Astrocyte of the cerebellum (primary cell): ENCODE measurements around the gene YAP1.

Source experiments
- DNase-seq: peaks from one replicate; pipeline ENCODE4 v3.0.0-alpha.2; 2011; ENCODE audit warnings: low read depth
- H3K4me3 ChIP-seq: 2 replicates; pipeline ENCODE4 v1.5.1; 2011; ENCODE audit warnings: mild to moderate bottlenecking, low read depth, low read length, moderate library complexity
- in situ Hi-C: cut with HindIII; loops from 2 replicates; pipeline ENCODE4 v1.10.0; 2017; ENCODE audit warnings: low sequenced_read_pairs
- TF ChIP-seq, protein P1 (sequence below): IDR thresholded peaks from 2 replicates; pipeline ENCODE4 v1.5.1; 2012; ENCODE audit warnings: low read length, low read depth, moderate library complexity, mild to moderate bottlenecking; ENCODE audit errors: missing control alignments

The YAP1 gene

DNA sequence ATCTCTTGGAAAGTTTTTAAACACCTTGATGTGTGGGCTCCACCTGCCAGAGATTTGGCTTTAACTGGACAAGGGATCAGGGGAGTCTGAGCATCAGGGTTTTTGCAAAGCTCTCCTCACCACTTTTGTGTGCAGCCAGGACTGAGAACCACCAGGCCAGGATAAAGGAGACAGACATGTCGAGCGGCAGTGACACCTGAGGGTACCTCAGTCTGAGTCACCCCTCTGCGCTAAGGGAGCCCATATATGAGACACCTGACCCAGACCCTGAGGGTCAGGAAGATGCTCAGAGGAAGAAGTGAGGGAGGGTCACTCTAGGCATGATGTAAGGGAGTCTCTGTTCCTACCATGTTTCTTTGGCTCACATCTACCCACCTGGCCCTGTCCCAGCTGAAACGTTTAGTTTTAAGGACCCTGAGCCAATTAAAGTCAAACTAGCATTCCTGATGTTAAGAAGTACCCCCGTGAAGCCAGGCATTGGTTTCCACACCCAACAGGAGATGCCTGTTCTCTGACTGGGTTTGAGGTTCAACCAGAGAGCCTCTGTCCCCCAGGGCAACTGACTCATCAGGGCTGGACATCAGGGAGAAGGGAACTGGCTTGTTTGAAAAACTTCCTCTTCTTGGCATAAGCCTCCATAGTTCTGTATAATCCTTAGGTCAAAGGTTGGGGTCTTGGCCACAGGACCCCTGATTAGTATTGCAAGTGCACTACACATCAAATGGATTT is 134.6 kb downstream of the YAP1 start:
- TF ChIP-seq, protein P1, sequence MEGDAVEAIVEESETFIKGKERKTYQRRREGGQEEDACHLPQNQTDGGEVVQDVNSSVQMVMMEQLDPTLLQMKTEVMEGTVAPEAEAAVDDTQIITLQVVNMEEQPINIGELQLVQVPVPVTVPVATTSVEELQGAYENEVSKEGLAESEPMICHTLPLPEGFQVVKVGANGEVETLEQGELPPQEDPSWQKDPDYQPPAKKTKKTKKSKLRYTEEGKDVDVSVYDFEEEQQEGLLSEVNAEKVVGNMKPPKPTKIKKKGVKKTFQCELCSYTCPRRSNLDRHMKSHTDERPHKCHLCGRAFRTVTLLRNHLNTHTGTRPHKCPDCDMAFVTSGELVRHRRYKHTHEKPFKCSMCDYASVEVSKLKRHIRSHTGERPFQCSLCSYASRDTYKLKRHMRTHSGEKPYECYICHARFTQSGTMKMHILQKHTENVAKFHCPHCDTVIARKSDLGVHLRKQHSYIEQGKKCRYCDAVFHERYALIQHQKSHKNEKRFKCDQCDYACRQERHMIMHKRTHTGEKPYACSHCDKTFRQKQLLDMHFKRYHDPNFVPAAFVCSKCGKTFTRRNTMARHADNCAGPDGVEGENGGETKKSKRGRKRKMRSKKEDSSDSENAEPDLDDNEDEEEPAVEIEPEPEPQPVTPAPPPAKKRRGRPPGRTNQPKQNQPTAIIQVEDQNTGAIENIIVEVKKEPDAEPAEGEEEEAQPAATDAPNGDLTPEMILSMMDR = no peak
- peak; percentile 70 for DNase-seq
- in situ Hi-C loops = no loop called here
- H3K4me3 ChIP-seq = no peak overlapping the region

- no peak overlapping the region for H3K4me3 ChIP-seq
- in situ Hi-C loops = no loop called here
- DNase-seq = no peak
- TF ChIP-seq, protein P1 = no peak
Observed at GRCh38 chr11:102251423-102251822, 141.2 kb downstream of the YAP1 start.

- in situ Hi-C loops = no loop called here
- DNase-seq = no peak
- TF ChIP-seq, protein P1 = no peak
- H3K4me3 ChIP-seq = no peak overlapping the region
Observed at GRCh38 chr11:102252339-102252891, 142.2 kb downstream of the YAP1 start.

- no peak overlapping the region for H3K4me3 ChIP-seq
- no peak for DNase-seq
- in situ Hi-C loops = no loop called here
- TF ChIP-seq, protein P1 = no peak
Observed at GRCh38 chr11:102253020-102253715, 142.9 kb downstream of the YAP1 start.

DNA sequence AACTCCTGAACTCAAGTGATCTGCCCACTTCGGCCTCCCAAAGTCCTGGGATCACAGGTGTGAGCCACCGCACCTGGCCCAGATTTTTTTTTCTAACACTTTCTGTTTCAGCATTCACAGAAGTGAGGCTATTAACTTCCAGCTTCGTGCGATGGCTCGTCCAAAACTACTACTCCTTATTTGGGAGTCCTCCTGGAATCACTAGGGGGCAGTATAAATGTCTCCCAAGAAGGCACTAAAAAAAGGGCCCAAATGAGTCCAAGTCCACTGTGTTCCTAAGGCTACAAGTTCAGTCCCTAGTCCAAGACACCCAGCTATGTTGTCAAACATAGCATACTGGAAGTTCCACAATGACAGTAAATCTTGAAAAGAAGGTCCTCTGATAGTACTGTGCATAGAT is 143.8 kb downstream of the YAP1 start:
- no peak for DNase-seq
- in situ Hi-C loops = no loop called here
- H3K4me3 ChIP-seq = no peak overlapping the region
- TF ChIP-seq, protein P1 = no peak

GRCh38 chr11:102256251-102256650 is 146.0 kb downstream of the YAP1 start:
- in situ Hi-C loops = no loop called here
- DNase-seq = no peak
- TF ChIP-seq, protein P1 = no peak
- no peak overlapping the region for H3K4me3 ChIP-seq
